IPS DF 19.7 (cell line): ENCODE data around the gene PRMT1.

Experiments
- DNase-seq: peaks from one replicate; pipeline ENCODE4 v3.0.0-alpha.2; 2013; ENCODE audit warnings: low read depth, low spot score

PRMT1 gene

DNA sequence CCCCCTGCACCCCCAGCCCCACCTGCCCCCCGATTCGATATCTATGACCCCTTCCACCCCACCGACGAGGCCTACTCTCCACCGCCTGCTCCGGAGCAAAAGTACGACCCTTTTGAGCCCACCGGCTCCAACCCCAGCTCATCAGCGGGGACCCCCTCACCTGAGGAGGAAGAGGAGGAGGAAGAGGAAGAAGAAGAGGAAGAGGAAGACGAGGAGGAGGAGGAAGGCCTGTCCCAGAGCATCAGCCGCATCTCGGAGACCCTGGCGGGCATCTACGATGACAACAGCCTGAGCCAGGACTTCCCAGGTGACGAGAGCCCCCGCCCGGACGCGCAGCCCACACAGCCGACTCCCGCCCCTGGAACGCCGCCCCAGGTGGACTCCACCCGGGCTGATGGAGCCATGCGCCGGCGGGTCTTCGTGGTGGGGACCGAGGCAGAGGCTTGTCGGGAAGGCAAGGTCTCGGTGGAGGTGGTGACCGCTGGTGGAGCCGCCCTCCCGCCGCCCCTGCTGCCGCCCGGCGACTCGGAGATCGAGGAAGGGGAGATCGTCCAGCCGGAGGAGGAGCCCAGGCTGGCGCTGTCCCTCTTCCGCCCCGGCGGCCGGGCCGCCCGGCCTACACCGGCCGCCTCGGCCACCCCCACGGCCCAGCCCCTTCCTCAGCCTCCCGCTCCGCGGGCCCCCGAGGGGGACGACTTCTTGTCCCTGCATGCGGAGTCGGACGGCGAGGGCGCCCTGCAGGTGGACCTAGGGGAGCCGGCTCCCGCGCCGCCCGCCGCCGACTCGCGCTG lies 25.8 kb upstream of the PRMT1 start:
- no peak for DNase-seq

DNA sequence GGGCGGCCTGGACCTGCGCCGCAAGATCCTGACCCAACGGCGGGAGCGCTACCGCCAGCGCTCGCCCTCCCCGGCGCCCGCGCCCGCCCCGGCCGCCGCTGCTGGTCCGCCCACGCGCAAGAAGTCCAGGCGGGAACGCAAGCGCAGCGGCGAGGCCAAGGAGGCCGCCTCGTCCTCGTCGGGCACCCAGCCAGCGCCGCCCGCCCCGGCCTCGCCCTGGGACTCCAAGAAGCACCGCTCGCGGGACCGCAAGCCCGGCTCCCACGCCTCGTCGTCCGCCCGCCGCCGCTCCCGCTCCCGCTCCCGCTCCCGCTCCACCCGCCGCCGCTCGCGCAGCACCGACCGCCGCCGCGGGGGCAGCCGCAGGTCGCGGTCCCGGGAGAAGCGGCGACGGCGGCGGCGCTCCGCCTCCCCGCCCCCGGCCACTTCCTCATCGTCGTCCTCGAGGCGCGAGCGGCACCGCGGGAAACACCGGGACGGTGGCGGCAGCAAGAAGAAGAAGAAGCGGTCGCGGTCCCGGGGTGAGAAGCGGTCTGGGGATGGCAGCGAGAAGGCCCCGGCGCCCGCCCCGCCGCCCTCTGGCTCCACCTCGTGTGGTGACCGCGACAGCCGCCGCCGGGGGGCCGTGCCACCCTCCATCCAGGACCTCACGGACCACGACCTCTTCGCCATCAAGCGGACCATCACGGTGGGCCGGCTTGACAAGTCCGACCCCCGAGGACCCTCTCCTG lies 25.1 kb upstream of the PRMT1 start:
- DNase-seq = no peak

DNA sequence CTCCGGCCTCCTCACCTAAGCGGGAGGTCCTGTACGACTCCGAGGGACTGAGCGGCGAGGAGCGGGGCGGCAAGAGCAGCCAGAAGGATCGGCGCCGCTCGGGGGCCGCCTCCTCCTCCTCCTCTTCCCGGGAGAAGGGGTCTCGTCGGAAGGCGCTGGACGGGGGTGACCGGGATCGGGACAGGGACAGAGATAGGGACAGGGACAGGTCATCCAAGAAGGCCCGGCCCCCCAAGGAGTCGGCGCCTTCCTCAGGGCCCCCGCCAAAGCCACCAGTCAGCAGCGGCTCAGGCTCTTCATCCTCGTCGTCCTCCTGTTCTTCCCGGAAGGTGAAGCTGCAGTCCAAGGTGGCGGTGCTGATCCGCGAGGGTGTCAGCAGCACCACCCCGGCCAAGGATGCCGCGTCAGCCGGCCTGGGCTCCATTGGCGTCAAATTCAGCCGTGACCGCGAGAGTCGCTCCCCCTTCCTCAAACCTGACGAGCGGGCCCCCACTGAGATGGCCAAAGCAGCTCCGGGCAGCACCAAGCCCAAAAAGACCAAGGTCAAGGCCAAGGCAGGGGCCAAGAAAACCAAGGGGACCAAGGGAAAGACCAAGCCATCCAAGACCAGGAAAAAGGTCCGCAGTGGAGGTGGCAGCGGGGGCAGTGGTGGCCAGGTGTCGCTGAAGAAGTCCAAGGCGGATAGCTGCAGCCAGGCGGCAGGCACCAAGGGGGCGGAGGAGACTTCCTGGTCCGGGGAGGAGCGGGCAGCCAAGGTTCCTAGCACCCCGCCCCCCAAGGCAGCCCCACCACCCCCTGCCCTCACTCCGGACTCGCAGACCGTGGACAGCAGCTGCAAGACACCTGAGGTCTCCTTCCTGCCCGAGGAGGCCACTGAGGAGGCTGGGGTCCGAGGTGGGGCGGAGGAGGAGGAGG lies 24.3 kb upstream of the PRMT1 start:
- no peak for DNase-seq

DNA sequence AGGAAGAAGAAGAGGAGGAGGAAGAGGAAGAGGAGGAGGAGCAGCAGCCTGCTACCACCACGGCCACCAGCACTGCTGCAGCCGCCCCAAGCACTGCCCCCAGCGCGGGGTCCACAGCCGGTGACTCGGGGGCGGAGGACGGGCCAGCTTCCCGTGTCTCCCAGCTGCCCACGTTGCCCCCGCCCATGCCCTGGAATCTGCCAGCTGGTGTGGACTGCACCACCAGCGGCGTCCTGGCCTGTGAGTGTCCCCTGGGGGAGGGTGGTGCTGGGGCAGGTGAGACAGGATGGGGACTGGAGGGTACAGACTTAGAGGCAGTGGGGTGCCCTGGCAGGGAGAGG lies 23.6 kb upstream of the PRMT1 start:
- no peak for DNase-seq

DNA sequence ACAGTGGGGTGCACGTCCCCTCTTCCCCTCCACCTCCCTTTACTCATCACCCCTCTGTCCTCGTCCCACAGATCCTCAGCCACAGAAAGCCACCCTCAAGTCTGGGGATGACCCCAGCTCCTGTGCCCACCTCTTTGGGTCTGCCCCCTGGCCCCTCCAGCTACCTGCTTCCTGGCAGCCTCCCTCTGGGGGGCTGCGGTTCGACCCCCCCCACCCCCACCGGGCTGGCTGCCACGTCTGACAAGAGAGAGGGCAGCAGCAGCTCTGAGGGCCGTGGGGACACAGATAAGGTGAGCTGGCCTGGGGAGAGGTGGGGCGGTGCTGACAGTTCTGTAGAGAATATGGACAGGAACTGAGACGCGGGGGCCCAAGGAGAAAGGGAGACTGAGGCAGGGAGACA lies 22.5 kb upstream of the PRMT1 start:
- no peak for DNase-seq

DNA sequence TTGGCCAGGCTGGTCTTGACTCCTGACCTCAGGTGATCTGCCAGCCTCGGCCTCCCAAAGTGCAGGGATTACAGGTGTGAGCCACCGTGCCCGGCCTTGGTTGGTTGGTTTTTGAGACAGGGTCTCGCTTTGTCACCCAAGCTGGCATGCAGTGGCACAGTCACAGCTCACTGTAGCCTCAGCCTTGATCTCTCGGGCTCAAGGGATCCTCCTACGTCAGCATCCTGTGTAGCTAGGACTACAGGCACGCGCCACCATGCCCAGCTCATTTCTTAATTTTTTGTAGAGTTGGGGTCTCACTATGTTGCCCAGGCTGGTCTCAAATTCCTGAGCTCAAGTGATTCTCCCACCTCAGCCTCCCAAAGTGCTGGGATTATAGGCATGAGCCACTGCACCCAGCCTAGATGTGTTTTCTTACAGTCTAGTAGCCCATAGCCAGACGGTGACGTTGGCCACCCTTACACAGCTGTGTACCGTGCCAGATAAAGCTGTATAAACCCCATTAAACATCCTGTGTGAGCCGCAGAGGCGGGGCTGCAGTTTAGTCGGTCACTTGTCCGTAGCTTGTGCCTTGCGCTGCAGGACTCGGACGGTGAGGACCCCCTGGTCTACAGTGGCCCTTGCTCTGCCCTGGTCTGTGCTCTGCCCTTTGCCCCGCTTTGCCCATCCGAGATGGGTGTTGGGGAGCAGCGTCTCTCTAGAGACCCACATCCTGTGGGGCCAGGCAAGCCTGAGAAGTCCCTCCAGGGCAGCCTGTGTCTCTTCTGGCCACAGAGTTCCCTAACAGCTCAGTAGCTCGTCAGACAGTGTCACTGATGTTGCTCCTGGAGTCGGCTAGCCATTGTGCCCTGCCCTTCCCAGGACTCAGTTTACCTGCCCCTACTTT lies 21.3 kb upstream of the PRMT1 start:
- no peak for DNase-seq

DNA sequence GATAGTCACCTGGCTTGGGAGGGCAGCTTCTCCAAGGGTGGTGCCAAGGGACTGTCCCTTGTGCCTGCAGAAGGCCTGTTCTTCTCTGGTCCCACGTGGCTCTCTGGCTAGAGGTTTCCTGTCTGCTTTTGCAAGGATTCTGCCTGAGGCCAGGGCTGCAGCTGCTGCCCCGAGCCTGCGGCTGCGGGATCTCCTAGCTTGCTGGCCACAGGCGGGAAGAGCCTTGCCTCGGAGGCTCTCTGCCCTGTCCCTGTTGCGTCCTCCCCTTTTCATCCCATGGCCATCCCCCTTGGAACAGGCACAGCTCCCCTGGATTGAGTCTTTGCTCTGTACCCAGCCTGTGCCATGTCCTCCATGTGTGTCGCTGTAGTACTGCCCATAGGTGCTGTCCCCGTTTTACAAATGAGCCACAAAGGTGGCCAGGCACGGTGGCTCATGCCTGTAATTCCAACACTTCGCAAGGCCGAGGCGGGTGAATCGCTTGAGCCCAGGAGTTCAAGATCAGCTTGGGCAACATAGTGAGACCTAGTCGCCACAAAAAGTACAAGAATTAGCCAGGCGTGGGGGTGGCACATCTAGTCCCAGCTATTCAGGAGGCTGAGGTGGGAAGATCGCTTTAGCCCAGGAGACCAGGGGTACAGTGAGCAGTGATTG lies 20.5 kb upstream of the PRMT1 start:
- DNase-seq = no peak

DNA sequence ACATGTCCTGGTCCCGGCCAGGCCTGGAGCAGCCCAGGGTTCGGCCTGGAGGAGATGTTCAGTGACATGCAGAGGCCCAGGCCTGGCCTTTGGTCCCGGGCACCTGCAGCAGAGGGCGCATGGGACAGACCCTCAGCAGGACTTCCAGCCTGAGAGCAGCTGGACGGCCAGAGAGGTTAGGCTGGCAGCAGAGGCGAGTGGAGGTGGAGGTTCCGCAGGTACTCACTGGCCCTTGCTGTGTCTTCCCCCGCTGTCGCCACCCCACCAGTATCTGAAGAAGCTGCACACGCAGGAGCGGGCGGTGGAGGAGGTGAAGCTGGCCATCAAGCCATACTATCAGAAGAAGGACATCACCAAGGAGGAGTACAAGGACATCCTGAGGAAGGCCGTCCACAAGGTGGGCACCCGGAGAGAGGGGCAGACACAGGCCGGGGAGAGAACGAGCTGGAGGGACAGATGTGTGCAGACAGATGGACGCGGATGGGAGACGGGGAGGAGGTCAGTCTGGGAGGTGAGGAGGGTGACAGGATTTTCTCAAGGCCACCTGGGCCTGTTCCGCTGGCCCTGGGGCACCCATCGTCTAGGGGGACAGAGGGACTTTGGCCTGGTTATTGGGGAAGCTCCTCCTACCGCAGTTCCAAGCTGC lies 19.5 kb upstream of the PRMT1 start:
- no peak for DNase-seq

DNA sequence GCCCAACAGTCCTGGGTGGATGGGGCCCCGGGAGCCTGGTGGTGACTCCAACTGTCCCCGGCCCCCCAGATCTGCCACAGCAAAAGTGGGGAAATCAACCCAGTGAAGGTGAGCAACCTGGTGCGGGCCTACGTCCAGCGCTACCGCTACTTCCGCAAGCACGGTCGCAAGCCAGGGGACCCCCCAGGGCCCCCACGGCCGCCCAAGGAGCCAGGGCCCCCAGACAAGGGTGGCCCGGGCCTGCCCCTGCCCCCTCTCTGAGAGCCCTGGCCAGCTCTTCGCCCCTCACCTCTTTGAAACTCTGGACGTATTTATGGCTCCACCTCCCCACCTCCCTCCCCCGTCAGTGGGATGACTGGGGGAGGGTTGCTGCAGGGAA lies 18.9 kb upstream of the PRMT1 start:
- no peak for DNase-seq

DNA sequence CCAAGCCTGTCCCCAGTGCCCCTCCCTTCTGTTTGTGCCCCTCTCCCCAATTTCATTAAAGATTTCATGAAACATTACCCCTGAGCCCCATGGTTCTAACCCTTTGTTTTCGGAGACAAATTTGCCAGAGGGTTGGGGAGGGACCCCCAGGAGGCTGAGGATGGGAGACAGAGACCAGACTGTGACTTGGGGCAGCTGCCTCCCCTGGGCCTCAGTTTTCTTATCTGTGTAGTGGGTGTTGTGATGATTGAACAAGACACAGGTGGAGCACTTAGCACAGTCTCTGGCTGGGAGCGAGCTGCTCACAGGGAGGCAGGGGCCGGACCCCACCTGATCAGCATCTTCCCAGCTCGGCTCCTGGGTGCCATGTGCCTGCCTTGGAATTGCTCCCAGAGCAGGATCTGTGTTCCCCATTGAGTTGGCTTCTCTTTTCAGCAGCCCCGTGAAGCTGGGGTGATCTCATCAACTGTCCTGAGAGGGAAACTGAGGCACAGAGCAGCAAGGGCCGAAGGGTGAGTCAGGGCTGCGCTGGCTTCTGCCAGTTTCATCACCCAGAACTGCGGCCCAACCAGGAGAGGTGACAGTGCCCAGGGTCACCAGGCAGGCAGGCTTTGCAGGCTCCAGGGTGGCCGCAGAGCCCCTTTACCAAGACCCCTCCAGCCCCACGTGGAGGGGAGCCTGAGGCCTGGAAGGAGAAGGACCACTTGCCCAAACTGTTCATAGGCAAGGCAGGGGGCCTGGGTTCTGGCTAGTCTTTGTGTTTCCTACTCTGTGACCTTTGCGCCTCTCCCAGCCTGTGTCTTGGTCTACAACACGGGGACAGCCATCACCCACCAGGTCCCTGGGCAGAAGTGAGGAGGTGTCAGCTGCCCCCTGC lies 18.3 kb upstream of the PRMT1 start:
- no peak for DNase-seq

DNA sequence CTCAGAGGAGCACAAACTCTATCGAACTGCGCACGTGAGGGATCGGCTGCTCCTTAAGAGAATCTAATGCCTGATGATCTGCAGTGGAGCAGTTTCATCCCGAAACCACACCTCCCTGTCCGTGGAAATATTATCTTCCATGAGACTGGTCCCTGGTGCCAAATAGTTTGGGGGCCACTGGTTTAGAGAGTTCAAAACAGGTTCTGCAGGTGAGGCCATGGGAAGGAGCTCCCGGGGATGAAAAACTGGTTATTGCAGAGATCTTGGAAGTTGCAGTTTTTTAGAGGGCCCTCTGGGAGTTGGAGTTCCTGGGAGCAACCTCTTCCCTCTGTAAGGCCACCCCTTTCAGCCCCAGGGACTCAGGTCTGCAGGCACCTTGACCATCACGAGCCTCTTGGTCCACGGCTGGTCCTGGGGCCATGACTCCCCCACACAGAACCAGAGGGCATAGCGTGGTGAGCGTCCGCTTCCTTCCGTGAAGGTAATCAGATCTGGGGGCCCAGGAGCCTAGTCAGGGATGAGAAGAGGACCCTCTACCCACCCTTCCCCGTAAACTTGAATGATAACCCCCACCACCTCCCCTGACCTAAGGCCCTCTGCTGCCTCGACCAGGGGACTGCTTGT lies 16.6 kb upstream of the PRMT1 start:
- no peak for DNase-seq

DNA sequence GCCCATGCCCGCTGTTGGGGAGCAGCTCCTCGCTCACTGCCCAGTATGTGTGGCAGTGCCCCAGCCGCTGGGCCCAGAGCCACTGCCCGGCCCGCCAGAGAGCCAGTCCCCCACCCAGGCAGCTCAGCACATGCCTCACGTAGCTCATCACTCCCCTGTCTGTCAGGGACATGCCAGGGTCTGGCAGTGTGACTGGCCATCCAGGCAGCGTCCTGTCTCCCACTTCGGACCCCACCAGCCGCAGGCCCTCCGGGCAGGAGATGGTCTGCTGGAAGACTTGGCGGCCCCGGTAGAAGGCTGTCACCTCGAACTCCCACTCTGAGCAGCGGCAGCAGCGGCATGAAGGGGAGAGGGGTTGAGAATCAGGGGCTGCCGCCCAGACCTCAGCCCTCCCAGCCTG lies 15.1 kb upstream of the PRMT1 start:
- no peak for DNase-seq

DNA sequence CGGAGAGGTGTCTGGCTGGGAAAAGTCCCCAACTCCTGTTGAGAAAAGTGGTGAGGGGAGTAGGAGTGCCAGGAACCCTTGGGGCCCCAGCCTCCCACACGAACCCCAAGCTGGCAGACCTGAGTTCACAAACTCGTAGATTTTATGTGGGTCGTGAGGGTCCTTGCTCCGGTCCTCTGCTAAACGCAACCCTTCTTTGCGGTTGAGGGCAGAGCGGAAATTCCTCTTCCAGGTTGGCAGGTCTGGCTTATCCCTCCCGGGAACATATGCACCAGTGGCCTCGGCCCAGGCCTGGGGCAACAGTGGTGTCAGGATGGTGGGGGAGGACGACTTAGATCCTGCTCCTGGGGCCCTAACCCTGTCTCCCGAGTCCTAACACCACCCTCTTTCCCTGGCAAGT lies 13.8 kb upstream of the PRMT1 start:
- DNase-seq = no peak

DNA sequence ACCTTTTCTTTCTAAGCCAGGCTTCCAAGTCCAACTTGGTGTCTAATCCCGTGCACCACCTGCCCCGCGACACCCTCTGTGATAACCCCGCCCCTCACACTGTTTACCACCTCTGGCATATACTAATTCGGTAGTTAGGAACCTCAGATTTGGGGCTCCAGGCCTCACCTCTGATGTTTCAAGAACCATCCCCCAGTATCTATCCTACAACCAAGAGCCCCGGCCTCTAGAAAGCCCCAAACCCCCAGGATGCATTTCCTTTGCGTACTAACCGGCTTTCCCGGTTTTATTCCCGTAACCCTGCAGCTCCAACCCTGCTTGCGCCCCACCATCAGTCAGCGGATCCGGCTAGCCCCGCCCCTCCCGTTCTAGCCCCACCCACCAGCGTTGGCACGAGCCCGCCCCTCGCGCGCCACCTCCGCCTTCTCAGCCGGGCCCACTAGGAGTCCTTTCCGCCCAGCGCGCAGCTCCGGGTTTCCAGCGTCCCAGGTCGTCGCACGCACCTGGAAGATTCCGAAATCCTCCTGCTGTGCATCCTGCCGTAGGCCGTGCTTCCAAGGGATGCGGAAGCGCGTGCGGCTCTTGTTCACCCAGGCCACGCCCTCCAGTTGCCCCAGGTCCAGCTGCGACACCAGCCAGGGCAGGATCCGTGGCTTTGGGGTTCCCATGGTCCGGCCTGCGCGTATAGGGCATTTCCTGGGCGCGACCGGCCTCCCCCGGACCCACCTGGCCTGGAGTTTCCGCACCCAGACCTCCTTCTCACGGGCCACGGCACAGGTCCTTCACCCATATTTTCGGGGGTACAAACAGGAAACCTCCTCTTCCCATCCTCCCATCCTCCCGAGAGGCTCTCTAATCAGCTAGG lies 12.7 kb upstream of the PRMT1 start:
- no peak for DNase-seq

DNA sequence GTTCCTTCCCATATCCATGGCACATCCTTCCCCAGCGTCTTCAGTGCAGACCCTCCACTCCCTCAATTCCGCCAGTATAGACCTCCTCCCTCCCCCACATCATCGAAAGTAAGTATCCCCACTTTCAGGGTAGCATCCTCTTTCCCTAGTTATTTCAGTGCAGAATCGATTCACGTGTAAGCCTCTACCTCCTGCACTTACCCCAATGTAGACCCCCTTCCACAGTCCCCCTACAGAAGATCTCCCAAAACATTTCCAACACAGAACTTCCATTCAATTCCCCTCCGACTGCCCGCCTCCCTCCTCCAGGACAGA lies 12.1 kb upstream of the PRMT1 start:
- no peak for DNase-seq

DNA sequence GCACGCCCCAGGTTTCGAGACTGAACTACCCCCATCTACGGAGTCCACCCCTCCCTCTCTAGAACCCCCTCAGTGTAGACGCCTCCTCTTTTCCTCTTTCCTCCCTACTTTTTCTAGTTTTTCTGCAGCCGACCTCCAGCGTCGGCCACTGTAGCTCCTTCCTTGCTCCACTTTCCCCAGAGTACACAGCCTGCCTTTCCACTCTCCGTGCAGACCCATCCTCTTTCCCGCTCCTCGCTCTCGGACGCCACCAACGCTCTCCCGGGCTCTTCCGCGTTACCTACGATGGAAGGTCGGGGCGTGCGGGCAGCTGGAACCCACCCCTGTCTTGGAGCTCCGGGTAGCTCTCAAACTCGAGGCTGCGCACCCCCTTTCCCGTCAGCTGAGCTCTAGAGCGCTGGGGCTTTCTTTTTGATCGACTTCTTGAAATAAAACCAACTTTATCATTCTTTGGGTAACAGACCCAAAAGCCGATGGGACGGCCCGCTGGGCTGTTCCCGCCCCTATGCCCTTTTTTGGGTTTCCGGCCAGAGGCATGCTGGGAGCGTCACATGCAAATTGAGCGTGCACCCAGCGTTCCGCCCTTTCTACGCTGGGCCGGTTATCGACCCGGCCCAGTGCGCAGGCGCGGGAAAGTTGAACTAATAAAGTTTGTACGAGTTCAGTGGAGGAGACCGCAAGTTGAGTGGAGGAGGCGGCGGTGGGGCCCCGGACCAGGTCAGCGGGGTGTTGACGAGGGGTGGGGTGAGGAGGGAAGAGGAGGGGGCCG lies 11.5 kb upstream of the PRMT1 start, which contains the start of the genes BCL2L12 and IRF3:
TSS of gene BCL2L12 (plus strand) at position 583 of the 769 bp plus-strand sequence. CDS start 760 bp downstream, outside the sequence.
TSS of gene IRF3 (minus strand) at position 507 of the 769 bp plus-strand sequence. CDS start 1,019 bp downstream, outside the sequence.
- DNase-seq = no peak

DNA sequence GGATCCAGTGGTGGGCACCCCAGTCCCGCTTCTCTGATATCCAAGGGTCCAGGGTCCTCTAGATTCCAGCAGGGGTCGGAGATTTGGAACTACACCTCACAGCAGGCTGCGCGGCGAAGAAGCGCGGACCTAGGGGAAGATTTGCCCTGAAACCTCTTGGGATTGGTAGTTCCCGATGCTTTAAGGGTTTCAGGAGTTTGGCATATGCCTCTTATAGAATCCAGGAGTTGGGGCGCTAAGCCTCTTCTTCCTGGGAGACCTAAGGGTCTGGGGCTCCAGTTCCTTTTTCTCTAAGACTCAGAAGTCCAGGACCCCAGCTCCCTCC lies 11.0 kb upstream of the PRMT1 start:
- no peak for DNase-seq
